Adrenal gland (tissue), 12 donors: ENCODE data around the gene SPAG4. TPM values are rescaled to one million over a fixed set of nuclear protein-coding genes. Genes with fewer than 3 reads are reported as not detected.

Experiments used
- DNase-seq, 7 donors: peaks; one replicate each; pipeline ENCODE4 v3.0.0-alpha.2; 2019 to 2020
- H3K27ac ChIP-seq, 5 donors: fragments of 200-600 bp; sonication (generic) in 4 of 5; 1 replicate in 3 of 5; 2 replicates in 2 of 5; pipeline versions ENCODE4 v1.5.1 to v1.8.0; 2016 to 2020; ENCODE audit warnings: mild to moderate bottlenecking in 1 of 5
- H3K27me3 ChIP-seq: fragments of 200-600 bp; 2 replicates; pipeline ENCODE4 v1.8.0; 2021
- H3K36me3 ChIP-seq, 2 donors: fragments of 200-600 bp; replicated peaks in 1 of 2; 1 replicate in 1 of 2; 2 replicates in 1 of 2; pipeline versions ENCODE4 v1.5.1 to v1.8.0; 2018 to 2022
- H3K4me1 ChIP-seq, 2 donors: fragments of 200-600 bp; replicated peaks in 1 of 2; 1 replicate in 1 of 2; 2 replicates in 1 of 2; pipeline versions ENCODE4 v1.5.1 to v1.8.0; 2018 to 2021
- H3K4me3 ChIP-seq, 4 donors: fragments of 200-600 bp; sonication (generic) in 3 of 4; one replicate each; pipeline ENCODE4 v1.5.1; 2016 to 2018
- H3K9me3 ChIP-seq, 3 donors: fragments of 200-600 bp; sonication (generic) in 1 of 3; replicated peaks in 1 of 3; 1 replicate in 2 of 3; 2 replicates in 1 of 3; pipeline versions ENCODE4 v1.5.1 to v1.8.0; 2016 to 2021
- POLR2A ChIP-seq, 2 donors: fragments of 450-650 bp; IDR thresholded peaks; one replicate each; pipeline ENCODE4 v1.6.1; 2017; ENCODE audit warnings: antibody characterized with exemption in 2 of 2, mild to moderate bottlenecking in 2 of 2, moderate library complexity in 1 of 2
- WGBS, 4 donors: extraction: QIAGEN DNeasy Blood & Tissue Kit in 2 of 4; methylation state at CpG; one replicate each; pipeline versions ENCODE4 v1.1.5 to v1.1.7; 2013 to 2017; 5-methylcytosine and 5-hydroxymethylcytosine counted together
- intact Hi-C, 2 donors: fragments of 100-400 bp; cut with DNase I; formaldehyde crosslinking; loops; one replicate each; pipeline versions ENCODE4 v1.14.1 to v1.15.0; 2022 to 2023
- polyA plus RNA-seq, 3 donors: library from polyadenylated mRNA; stranded (reverse); fragments of 200-250 nt in 2 of 3; fragments of 350-450 nt in 1 of 3; fragmentation: Illumina TruSeq in 1 of 3; extraction: RNeasy Lipid Tissue Mini Kit (QIAGEN cat#74804) in 1 of 3; gene quantifications; one replicate each; pipeline ENCODE4 v1.2.3, GENCODE V29; 2013 to 2014
- total RNA-seq, 9 donors: library from RNA; depleted of rRNA in 4 of 9; stranded (reverse); fragments of >200 nt in 4 of 9; fragments of 120-200 nt in 1 of 9; fragmentation: NEBNext Ultra II Directional in 1 of 9; extraction: Animal tissue kit (Norgen Biotek cat#: 25700) in 1 of 9; gene quantifications; one replicate each; pipeline versions ENCODE4 v1.1.0 to v1.2.4, GENCODE V29; 2013 to 2023
- TF ChIP-seq, protein P1 (sequence below), 6 experiments: fragments of 450-650 bp in 4 of 6; fragments of 200-600 bp in 2 of 6; sonication (generic) in 1 of 6; IDR thresholded peaks; 1 replicate in 5 of 6; 2 replicates in 1 of 6; pipeline versions ENCODE4 v1.5.1 to v1.8.0; 2016 to 2021; ENCODE audit warnings: antibody characterized with exemption in 6 of 6, mild to moderate bottlenecking in 2 of 6, moderate library complexity in 1 of 6
- donor health status: healthy with polysubstance abuse.
- donor health status: Bipolar disorder and iron deficiency.
- donor health status: DM: yes; HTN: yes; CAD: no.
- donor health status: DM: no; HTN: no; CAD: no.
- donor health status: DM: no; HTN: no; CAD: no.
- donor health status: DM: yes; HTN: yes; CAD: no.

The SPAG4 gene
- total and polyA plus RNA-seq, 12 donors: 2.7 to 32.0 (median 13.4) TPM

GRCh38 chr20:35610833-35611427 is 4.7 kb upstream of the SPAG4 start:
- intact Hi-C loops: no loop called here
- peak in 5 of 7 donors; percentile 56 to 68 (median 61) for DNase-seq
- WGBS, 4 donors: 62 to 78% (median 74%) methylated on average over 6 to 9 of the region's 9 CpGs

DNA sequence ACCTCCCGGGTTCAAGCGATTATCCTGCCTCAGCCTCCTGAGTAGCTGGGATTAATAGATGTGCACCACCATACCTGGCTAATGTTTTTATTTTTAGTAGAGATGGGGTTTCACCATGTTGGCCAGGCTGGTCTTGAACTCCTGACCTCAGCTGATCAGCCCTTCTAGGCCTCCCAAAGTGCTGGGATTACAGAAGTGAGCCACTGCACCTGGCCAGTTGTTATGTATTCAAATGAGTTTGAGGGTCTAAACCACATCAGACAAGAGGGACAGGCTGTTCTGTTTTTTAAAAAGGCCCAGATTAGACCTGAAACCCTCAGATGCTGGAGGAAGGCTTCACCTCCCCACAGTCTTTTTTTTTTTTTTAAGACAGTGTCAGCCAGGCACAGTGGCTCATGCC is 4.1 kb upstream of the SPAG4 start:
- no peaks in the 10 kb centered on the region for H3K36me3 ChIP-seq
- intact Hi-C loops: no loop called here
- peaks cover 0 to 6% of the 10 kb centered on the region in 2 donors for H3K4me1 ChIP-seq
- 89 to 100% (median 92%) methylated on average over 2 of the region's 2 CpGs for WGBS, 4 donors
- no peaks in the 10 kb centered on the region for H3K9me3 ChIP-seq
- no peak for DNase-seq
- no peak for TF ChIP-seq POLR2A (IDR thresholded peaks at IDR 0.05)
- TF ChIP-seq, protein P1, sequence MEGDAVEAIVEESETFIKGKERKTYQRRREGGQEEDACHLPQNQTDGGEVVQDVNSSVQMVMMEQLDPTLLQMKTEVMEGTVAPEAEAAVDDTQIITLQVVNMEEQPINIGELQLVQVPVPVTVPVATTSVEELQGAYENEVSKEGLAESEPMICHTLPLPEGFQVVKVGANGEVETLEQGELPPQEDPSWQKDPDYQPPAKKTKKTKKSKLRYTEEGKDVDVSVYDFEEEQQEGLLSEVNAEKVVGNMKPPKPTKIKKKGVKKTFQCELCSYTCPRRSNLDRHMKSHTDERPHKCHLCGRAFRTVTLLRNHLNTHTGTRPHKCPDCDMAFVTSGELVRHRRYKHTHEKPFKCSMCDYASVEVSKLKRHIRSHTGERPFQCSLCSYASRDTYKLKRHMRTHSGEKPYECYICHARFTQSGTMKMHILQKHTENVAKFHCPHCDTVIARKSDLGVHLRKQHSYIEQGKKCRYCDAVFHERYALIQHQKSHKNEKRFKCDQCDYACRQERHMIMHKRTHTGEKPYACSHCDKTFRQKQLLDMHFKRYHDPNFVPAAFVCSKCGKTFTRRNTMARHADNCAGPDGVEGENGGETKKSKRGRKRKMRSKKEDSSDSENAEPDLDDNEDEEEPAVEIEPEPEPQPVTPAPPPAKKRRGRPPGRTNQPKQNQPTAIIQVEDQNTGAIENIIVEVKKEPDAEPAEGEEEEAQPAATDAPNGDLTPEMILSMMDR (IDR thresholded peaks at IDR 0.05): no peak
- H3K4me3 ChIP-seq: no peak overlapping the region
- no peak overlapping the region for H3K27ac ChIP-seq
- no peaks in the 10 kb centered on the region for H3K27me3 ChIP-seq

More at GRCh38 chr20:35610833-35611427, 4.7 kb upstream of the SPAG4 start:
- Histone ChIP-seq H3K27ac (no peak overlapping the region), H3K27me3 (no peaks in the 10 kb centered on the region), H3K9me3 (no peaks in the 10 kb centered on the region), H3K4me3 (no peak overlapping the region), H3K36me3 (no peaks in the 10 kb centered on the region), H3K4me1 (peaks cover 0 to 6% of the 10 kb centered on the region in 2 donors)
- TF ChIP-seq, protein P1 (IDR thresholded peaks at IDR 0.05): no peak
- TF ChIP-seq POLR2A (IDR thresholded peaks at IDR 0.05): no peak

GRCh38 chr20:35616465-35617396 is 1.1 kb downstream of the SPAG4 start:
- DNase-seq: peak; percentile 87 to 100 (median 93)
- H3K4me3 ChIP-seq: peak overlapping the region in 3 of 4 donors; percentile 1 to 62 (median 26)
- intact Hi-C loops: loop anchor here in 1 of 2 donors (5.0 kb wide), 1 partner anchor 46 kb away; the partner anchor contains the start of genes CPNE1 and RBM12
- peaks cover 0 to 33% of the 10 kb centered on the region in 2 donors for H3K4me1 ChIP-seq
- peak overlapping the region in 4 of 5 donors; percentile 79 to 97 (median 94) for H3K27ac ChIP-seq
- no peaks in the 10 kb centered on the region for H3K36me3 ChIP-seq
- WGBS, 4 donors: 5 to 11% (median 7%) methylated on average over 24 to 57 of the region's 57 CpGs
- H3K27me3 ChIP-seq: no peaks in the 10 kb centered on the region
- TF ChIP-seq, protein P1 (IDR thresholded peaks at IDR 0.05): peak in 2 of 6 experiments; percentile 12 to 13
- TF ChIP-seq POLR2A (IDR thresholded peaks at IDR 0.05): peak; percentile 64 to 78
- H3K9me3 ChIP-seq: no peaks in the 10 kb centered on the region
